Coronary artery (tissue), 2 donors: ENCODE measurements around the gene MAGI2.

Source experiments
- DNase-seq: peaks from one replicate; pipeline ENCODE4 v3.0.0-alpha.2; 2017; ENCODE audit warnings: low spot score
- H3K27ac ChIP-seq, 2 donors: fragments of 200-600 bp; sonication (generic); one replicate each; pipeline ENCODE4 v1.5.1; 2016 to 2019
- H3K4me3 ChIP-seq: fragments of 200-600 bp; sonication (generic); 2 replicates; pipeline ENCODE4 v1.5.1; 2016; ENCODE audit warnings: mild to moderate bottlenecking, moderate library complexity
- CTCF ChIP-seq: fragments of 200-600 bp; sonication (generic); IDR thresholded peaks from one replicate; pipeline ENCODE4 v1.5.1; 2019; ENCODE audit warnings: antibody characterized with exemption

MAGI2 gene

GRCh38 chr7:78264105-78264504 lies 1189.4 kb downstream of the MAGI2 start:
- H3K4me3 ChIP-seq, result no peak overlapping the region
- H3K27ac ChIP-seq, result no peak overlapping the region
- no peak for TF ChIP-seq CTCF
- DNase-seq, result no peak

GRCh38 chr7:78261739-78262138 lies 1191.7 kb downstream of the MAGI2 start:
- Histone ChIP-seq H3K27ac (no peak overlapping the region), H3K4me3 (no peak overlapping the region)
- TF ChIP-seq CTCF, result no peak
- DNase-seq, result no peak

- Histone ChIP-seq H3K27ac (no peak overlapping the region), H3K4me3 (no peak overlapping the region)
- DNase-seq, result no peak
- no peak for TF ChIP-seq CTCF
Measured at GRCh38 chr7:78261302-78261701, 1192.2 kb downstream of the MAGI2 start.

GRCh38 chr7:78260826-78261225 lies 1192.6 kb downstream of the MAGI2 start:
- DNase-seq, result no peak
- Histone ChIP-seq H3K4me3 (no peak overlapping the region), H3K27ac (no peak overlapping the region)
- no peak for TF ChIP-seq CTCF

- no peak for TF ChIP-seq CTCF
- Histone ChIP-seq H3K4me3 (no peak overlapping the region), H3K27ac (no peak overlapping the region)
- no peak for DNase-seq
Measured at GRCh38 chr7:78254726-78255055, 1198.8 kb downstream of the MAGI2 start.

- TF ChIP-seq CTCF, result no peak
- H3K27ac ChIP-seq, result no peak overlapping the region
- no peak for DNase-seq
- H3K4me3 ChIP-seq, result no peak overlapping the region
Measured at GRCh38 chr7:78253850-78254725, 1199.4 kb downstream of the MAGI2 start.

GRCh38 chr7:78248867-78249266 lies 1204.6 kb downstream of the MAGI2 start:
- no peak for TF ChIP-seq CTCF
- no peak overlapping the region for H3K4me3 ChIP-seq
- H3K27ac ChIP-seq, result no peak overlapping the region
- DNase-seq, result no peak
